Measurements from ENCODE around the gene TRAPPC3L. TPM values are rescaled to one million over a fixed set of nuclear protein-coding genes. Genes with fewer than 3 reads are reported as not detected.

TRAPPC3L gene
- total RNA-seq, 1 donor from 2014 or later = not detected

DNA sequence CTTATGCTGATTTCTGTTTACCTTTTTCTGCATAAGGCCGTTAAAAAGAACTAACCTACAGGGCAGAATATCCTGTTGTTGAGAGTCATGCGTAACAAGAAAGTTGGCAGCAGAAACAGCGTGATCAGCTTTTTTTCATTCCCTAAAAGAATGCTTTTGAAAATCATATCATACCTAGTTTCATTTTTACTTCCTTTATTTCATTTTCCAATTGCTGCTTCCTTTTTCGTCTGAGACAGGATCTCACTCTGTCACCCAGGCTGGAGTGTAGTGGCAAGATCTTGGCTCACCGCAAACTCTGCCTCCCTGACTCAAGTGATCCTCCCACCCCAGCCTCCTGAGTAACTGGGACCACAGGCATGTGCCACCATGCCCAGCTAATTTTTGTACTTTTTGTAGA, 80.2 kb downstream of the TRAPPC3L start:
- Histone ChIP-seq H3K9me3 (replicated peaks) (no peaks in the 10 kb centered on the region), H3K27me3 (ENCODE audit: low read depth) (no peaks in the 10 kb centered on the region), H3K36me3 (no peaks in the 10 kb centered on the region), H3K4me1 (peaks cover 22% of the 10 kb centered on the region), H3K27ac (replicated peaks) (no peak overlapping the region), H3K4me3 (no peak overlapping the region)
- intact Hi-C loops (cut with micrococcal nuclease) = no loop called here
- DNase-seq = no peak
- no peak for TF ChIP-seq CTCF (IDR thresholded peaks at IDR 0.05; ENCODE audit: borderline replicate concordance)

DNA sequence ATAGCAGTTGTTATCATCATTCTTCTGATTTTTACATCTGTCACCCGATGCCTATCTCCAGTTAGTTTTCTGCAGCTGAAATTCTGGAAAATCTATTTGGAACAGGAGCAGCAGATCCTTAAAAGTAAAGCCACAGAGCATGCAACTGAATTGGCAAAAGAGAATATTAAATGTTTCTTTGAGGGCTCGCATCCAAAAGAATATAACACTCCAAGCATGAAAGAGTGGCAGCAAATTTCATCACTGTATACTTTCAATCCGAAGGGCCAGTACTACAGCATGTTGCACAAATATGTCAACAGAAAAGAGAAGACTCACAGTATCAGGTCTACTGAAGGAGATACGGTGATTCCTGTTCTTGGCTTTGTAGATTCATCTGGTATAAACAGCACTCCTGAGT, 82.2 kb downstream of the TRAPPC3L start:
- no peak for DNase-seq
- no peak for TF ChIP-seq CTCF (IDR thresholded peaks at IDR 0.05; ENCODE audit: borderline replicate concordance)
- no peaks in the 10 kb centered on the region for H3K27me3 ChIP-seq (ENCODE audit: low read depth)
- intact Hi-C loops (cut with micrococcal nuclease) = no loop called here
- no peaks in the 10 kb centered on the region for H3K9me3 ChIP-seq (replicated peaks)
- peaks cover 22% of the 10 kb centered on the region for H3K4me1 ChIP-seq
- H3K36me3 ChIP-seq = no peaks in the 10 kb centered on the region
- no peak overlapping the region for H3K4me3 ChIP-seq
- H3K27ac ChIP-seq (replicated peaks) = no peak overlapping the region

GRCh38 chr6:116461932-116462885, 83.3 kb downstream of the TRAPPC3L start:
- H3K27ac ChIP-seq (replicated peaks) = peak overlapping the region; percentile 50
- peak overlapping the region; percentile 70 for H3K4me3 ChIP-seq
- intact Hi-C loops (cut with micrococcal nuclease) = no loop called here
- DNase-seq = peak; percentile 51
- TF ChIP-seq CTCF (IDR thresholded peaks at IDR 0.05; ENCODE audit: borderline replicate concordance) = no peak
- H3K4me1 ChIP-seq = peaks cover 19% of the 10 kb centered on the region
- H3K9me3 ChIP-seq (replicated peaks) = no peaks in the 10 kb centered on the region
- no peaks in the 10 kb centered on the region for H3K27me3 ChIP-seq (ENCODE audit: low read depth)
- H3K36me3 ChIP-seq = no peaks in the 10 kb centered on the region

DNA sequence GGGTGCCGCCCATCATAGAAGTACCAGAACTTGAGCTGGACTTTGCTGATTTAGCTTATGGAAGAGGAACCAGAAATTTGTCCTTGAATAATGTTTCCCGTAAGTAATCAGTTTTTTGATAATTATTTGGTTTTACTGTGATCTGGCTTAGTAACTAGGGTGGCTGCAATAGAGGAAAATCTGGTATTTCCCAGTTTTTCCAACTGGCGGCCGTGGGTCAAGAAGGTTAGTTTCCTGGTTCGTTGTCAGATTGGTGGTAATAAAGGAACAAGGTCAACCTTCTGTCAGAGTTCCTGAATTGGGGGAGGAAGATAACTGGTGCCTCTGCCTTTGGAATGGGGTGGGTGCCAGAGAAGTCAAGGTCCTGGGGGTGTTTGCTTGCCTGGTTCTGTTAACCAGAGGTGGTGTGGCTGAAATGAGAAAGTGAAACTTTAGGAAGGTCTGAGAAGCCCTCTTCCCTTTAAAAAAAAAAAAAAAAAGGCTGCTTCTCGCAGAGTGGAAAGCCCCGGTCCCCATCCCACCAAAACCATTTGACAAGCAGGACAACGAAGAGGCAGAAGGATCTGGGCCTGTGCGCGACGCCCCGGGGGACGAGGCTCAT, 84.1 kb downstream of the TRAPPC3L start, which contains the start of gene CALHM6:
TSS of gene CALHM6 (plus strand) at position 45 of the 601 bp plus-strand sequence. CDS start at position 600, 555 bp downstream.
- H3K36me3 ChIP-seq = no peaks in the 10 kb centered on the region
- no peak for DNase-seq
- peak within 1 kb of the TSS; percentile 70 for H3K4me3 ChIP-seq
- no peak for TF ChIP-seq CTCF (IDR thresholded peaks at IDR 0.05; ENCODE audit: borderline replicate concordance)
- H3K9me3 ChIP-seq (replicated peaks) = no peaks in the 10 kb centered on the region
- peaks cover 14% of the 10 kb centered on the region for H3K4me1 ChIP-seq
- intact Hi-C loops (cut with micrococcal nuclease) = no loop called here
- peak within 1 kb of the TSS; percentile 50 for H3K27ac ChIP-seq (replicated peaks)
- no peaks in the 10 kb centered on the region for H3K27me3 ChIP-seq (ENCODE audit: low read depth)

GRCh38 chr6:116459927-116460326, 85.6 kb downstream of the TRAPPC3L start:
- Histone ChIP-seq H3K9me3 (replicated peaks) (no peaks in the 10 kb centered on the region), H3K27me3 (ENCODE audit: low read depth) (no peaks in the 10 kb centered on the region), H3K36me3 (no peaks in the 10 kb centered on the region), H3K4me3 (no peak overlapping the region), H3K27ac (replicated peaks) (no peak overlapping the region), H3K4me1 (peaks cover 14% of the 10 kb centered on the region)
- intact Hi-C loops (cut with micrococcal nuclease) = no loop called here
- TF ChIP-seq CTCF (IDR thresholded peaks at IDR 0.05; ENCODE audit: borderline replicate concordance) = no peak
- DNase-seq = no peak
